ENCODE data around the gene ADGRB3. TPM values are rescaled to one million over a fixed set of nuclear protein-coding genes. Genes with fewer than 3 reads are reported as not detected.

Gene ADGRB3
- total and polyA plus RNA-seq, 10 of the 15 experiments (the other 5 are each of a cell fraction or from before 2014, with no cell fraction given): 0.03 to 0.06 TPM; not detected in 8

DNA sequence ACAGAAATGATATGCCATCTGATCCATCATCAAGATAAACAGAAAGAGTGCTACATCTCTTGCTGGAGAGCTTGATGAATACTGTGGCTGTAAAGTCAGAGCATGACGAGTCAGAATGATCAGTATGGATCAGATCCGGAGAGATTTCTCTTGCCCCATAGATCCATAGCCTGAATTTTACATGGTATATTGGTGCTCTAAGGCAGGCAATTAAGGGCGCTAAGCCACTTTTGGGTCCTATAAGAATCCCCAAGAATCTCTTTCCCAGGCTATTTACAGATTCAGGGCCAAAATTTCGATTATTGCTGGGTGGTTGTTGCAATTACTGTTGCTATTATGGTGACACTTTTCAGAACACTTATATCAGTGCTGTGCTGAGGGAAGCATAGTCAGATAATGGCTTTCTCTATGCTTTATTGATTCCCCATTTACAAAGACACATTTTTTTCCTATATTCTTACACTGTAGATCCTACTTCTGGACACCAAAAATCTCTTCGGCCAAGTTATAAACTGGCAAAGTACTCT, 94.4 kb downstream of the ADGRB3 start (continued):
- TF ChIP-seq, protein P1, sequence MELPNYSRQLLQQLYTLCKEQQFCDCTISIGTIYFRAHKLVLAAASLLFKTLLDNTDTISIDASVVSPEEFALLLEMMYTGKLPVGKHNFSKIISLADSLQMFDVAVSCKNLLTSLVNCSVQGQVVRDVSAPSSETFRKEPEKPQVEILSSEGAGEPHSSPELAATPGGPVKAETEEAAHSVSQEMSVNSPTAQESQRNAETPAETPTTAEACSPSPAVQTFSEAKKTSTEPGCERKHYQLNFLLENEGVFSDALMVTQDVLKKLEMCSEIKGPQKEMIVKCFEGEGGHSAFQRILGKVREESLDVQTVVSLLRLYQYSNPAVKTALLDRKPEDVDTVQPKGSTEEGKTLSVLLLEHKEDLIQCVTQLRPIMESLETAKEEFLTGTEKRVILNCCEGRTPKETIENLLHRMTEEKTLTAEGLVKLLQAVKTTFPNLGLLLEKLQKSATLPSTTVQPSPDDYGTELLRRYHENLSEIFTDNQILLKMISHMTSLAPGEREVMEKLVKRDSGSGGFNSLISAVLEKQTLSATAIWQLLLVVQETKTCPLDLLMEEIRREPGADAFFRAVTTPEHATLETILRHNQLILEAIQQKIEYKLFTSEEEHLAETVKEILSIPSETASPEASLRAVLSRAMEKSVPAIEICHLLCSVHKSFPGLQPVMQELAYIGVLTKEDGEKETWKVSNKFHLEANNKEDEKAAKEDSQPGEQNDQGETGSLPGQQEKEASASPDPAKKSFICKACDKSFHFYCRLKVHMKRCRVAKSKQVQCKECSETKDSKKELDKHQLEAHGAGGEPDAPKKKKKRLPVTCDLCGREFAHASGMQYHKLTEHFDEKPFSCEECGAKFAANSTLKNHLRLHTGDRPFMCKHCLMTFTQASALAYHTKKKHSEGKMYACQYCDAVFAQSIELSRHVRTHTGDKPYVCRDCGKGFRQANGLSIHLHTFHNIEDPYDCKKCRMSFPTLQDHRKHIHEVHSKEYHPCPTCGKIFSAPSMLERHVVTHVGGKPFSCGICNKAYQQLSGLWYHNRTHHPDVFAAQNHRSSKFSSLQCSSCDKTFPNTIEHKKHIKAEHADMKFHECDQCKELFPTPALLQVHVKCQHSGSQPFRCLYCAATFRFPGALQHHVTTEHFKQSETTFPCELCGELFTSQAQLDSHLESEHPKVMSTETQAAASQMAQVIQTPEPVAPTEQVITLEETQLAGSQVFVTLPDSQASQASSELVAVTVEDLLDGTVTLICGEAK (IDR thresholded peaks at IDR 0.05; ENCODE audit: borderline replicate concordance): no peak
- TF ChIP-seq SUZ12 (IDR thresholded peaks at IDR 0.05; ENCODE audit: unreplicated experiment): no peak
- TF ChIP-seq, protein P2, sequence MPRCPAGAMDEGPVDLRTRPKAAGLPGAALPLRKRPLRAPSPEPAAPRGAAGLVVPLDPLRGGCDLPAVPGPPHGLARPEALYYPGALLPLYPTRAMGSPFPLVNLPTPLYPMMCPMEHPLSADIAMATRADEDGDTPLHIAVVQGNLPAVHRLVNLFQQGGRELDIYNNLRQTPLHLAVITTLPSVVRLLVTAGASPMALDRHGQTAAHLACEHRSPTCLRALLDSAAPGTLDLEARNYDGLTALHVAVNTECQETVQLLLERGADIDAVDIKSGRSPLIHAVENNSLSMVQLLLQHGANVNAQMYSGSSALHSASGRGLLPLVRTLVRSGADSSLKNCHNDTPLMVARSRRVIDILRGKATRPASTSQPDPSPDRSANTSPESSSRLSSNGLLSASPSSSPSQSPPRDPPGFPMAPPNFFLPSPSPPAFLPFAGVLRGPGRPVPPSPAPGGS (IDR thresholded peaks at IDR 0.05; ENCODE audit: borderline replicate concordance, insufficient read depth, low read depth, low read length, poor library complexity, severe bottlenecking): no peak

DNA sequence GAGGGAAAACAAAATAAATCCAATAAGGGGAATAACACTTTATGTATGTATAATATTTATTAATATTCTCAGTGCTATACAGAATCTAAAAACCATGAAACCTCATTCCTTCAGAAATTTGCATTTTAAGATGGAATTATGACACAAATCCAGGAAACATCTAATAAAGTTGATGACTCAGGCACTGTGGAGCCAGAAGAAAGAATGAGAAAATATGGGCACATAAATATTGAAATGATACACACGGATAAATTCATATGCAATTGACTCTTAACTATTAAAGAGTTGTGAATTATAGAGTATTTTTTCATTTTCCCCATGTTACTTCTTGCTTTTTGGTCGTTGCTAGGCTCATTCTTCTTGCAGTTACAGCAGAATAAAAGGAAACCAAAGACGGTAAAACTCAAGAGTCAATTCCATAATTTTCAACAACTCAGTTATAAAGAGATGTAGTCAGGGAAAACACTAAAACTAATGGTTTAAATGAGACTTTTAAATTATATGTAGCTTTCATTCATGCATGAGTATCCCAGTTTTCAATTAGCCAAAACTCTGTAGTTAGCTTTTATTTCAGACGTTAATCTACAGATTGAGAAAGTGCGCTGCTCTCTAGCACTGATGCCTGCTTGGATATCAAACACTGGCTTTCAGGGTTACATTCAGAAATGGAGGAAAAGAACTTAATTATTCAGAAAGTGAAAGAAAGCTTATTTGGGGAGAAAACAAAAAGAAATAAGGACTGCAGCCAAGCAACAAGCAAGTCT, 95.4 kb downstream of the ADGRB3 start:
- Histone ChIP-seq H3K27ac (ENCODE audit: control insufficient read depth, insufficient read depth) (no peak overlapping the region), H3K27me3 (replicated peaks in 1 of 2; ENCODE audit: control insufficient read depth in 2 of 2, insufficient read depth in 2 of 2, low read length in 1 of 2) (no peaks in the 10 kb centered on the region), H3K4me3 (no peak overlapping the region), H3K4me1 (ENCODE audit: control insufficient read depth, insufficient read depth, low read length) (no peaks in the 10 kb centered on the region), H3K79me2 (ENCODE audit: control insufficient read depth, insufficient read depth, low read length) (no peaks in the 10 kb centered on the region), H2AFZ (ENCODE audit: control insufficient read depth, low read depth, low read length) (no peak overlapping the region), H3K9ac (ENCODE audit: control insufficient read depth, insufficient read depth, low read length) (no peak overlapping the region), H3K9me3 (replicated peaks; ENCODE audit: control insufficient read depth, insufficient read depth, low read length) (no peaks in the 10 kb centered on the region), H3K4me2 (ENCODE audit: control insufficient read depth, insufficient read depth) (no peak overlapping the region), H3K36me3 (ENCODE audit: control insufficient read depth in 2 of 2, insufficient read depth in 2 of 2, low read length in 1 of 2) (no peaks in the 10 kb centered on the region), H4K20me1 (ENCODE audit: control insufficient read depth, insufficient read depth) (no peaks in the 10 kb centered on the region)
- DNase-seq (ENCODE audit: low read depth, low spot score): no peak
- RAD21 ChIA-PET (ENCODE audit: unreplicated experiment): no interaction called here
- in situ Hi-C loops (cut with MboI): no loop called here
- POLR2A ChIA-PET: no interaction called here
- FAIRE-seq: no peak
- TF ChIP-seq ZZZ3 (IDR thresholded peaks at IDR 0.05; ENCODE audit: control insufficient read depth, insufficient read length, low read depth): no peak
- TF ChIP-seq, protein P3, sequence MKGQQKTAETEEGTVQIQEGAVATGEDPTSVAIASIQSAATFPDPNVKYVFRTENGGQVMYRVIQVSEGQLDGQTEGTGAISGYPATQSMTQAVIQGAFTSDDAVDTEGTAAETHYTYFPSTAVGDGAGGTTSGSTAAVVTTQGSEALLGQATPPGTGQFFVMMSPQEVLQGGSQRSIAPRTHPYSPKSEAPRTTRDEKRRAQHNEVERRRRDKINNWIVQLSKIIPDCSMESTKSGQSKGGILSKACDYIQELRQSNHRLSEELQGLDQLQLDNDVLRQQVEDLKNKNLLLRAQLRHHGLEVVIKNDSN (IDR thresholded peaks at IDR 0.05; ENCODE audit: borderline replicate concordance, extremely low read length, insufficient read depth, low read depth, low read length): no peak
- TF ChIP-seq MTA2 (IDR thresholded peaks at IDR 0.05; ENCODE audit: low read depth): no peak
- TF ChIP-seq, protein P1 (IDR thresholded peaks at IDR 0.05; ENCODE audit: borderline replicate concordance): no peak
- TF ChIP-seq JUND (IDR thresholded peaks at IDR 0.05; ENCODE audit: low read depth, low read length): no peak
- TF ChIP-seq EP300 (IDR thresholded peaks at IDR 0.05; ENCODE audit: borderline replicate concordance in 1 of 2, control insufficient read depth in 1 of 2, low read depth in 2 of 2, low read length in 2 of 2): no peak
- intact Hi-C loops (cut with micrococcal nuclease; ENCODE audit: unreplicated experiment): no loop called here
- 36% methylated on average over 5 of the region's 5 CpGs for WGBS (ENCODE audit: insufficient coverage, insufficient replicate concordance, low lambda C conversion rate, missing lambda C conversion rate)
- SMC1A ChIA-PET (ENCODE audit: uncharacterized antibody, unreplicated experiment): interaction anchor here (0.6 to 1.6 kb wide), 4 partner anchors 9 to 269 kb away, joined by 3 to 4 read pairs (median 3); no protein-coding TSS in a partner anchor
- no peak for ATAC-seq
- BruUV-seq (replicated peaks): no TSS peak
- CTCF ChIA-PET: no interaction called here
